Activated effector memory CD4-positive, alpha-beta T cell treated with anti-CD3 and anti-CD28 coated beads, Interleukin-2, amount 50 U/mL, for 16 hours (primary cell): ENCODE measurements around the gene DMAC2L.
A peak's percentile ranks its signal among the peaks of the same experiment; 100 is the strongest.
"Not testable (repeated sequence)": the region's sequence is repeated elsewhere in the genome, so short reads cannot be mapped to it uniquely, and the experiment has no call there.

ENCODE experiments used
- DNase-seq: peaks from one replicate; pipeline ENCODE4 v3.0.0-alpha.2; 2020

DMAC2L gene, protein sequence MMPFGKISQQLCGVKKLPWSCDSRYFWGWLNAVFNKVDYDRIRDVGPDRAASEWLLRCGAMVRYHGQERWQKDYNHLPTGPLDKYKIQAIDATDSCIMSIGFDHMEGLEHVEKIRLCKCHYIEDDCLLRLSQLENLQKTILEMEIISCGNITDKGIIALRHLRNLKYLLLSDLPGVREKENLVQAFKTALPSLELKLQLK

GRCh38 chr14:50311972-50312733 lies at the start of gene DMAC2L, which contains the start of gene L2HGDH:
DMAC2L (plus strand) TSS chr14:50312324; CDS start chr14:50321488, 9,164 bp downstream.
L2HGDH (minus strand) TSS chr14:50312229; CDS start chr14:50312150, 79 bp downstream.
- DNase-seq: peak; percentile 96

- no peak for DNase-seq
Measured at GRCh38 chr14:50262865-50263264, 49.3 kb upstream of the DMAC2L start.

DNA sequence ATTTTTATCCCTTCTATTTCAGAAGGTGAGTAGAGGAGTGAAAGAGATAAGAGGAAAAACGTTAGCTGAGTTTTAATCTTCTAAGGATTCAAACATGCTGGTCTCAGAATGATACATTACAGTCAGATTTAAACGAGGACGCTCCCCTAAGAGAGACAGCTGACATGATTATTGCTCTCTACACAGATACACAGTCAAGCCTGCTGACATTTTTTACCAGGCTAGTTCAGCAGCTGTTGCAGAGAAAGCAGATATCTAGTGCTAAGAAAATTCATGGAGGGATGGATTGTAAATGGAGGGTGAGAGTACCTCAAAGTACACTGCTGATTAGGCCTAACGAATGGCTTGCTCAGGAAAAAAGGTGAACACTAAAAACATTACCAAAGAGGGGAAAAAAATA lies 48.8 kb upstream of the DMAC2L start:
- DNase-seq: no peak

- DNase-seq: no peak
Measured at GRCh38 chr14:50265029-50265428, 47.1 kb upstream of the DMAC2L start.

GRCh38 chr14:50270932-50271331 lies 41.2 kb upstream of the DMAC2L start:
- no peak for DNase-seq

GRCh38 chr14:50272498-50272897 lies 39.6 kb upstream of the DMAC2L start:
- no peak for DNase-seq

GRCh38 chr14:50285861-50286260 lies 26.3 kb upstream of the DMAC2L start:
- no peak for DNase-seq

GRCh38 chr14:50288146-50288545 lies 24.0 kb upstream of the DMAC2L start:
- DNase-seq: no peak

GRCh38 chr14:50290306-50290705 lies 21.8 kb upstream of the DMAC2L start:
- DNase-seq: no peak

GRCh38 chr14:50299585-50299984 lies 12.5 kb upstream of the DMAC2L start:
- DNase-seq: no peak

DNA sequence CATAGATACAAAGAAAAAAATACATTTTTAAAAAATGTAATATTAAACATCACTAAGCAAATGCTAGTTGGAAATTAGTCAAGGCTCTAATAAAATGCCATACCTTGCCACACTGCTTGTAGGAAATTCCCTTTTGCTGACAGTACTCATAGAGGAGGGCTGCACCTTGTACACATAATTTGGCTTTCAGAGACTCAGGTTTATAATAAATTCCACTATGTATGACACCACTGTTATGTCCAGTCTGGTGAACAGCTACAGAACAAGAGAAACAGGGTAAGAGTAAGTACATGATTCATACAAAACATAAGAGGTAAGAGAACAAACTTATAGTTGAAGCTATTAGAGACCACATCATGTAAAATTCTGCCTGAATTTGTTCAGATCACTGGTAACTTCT lies 10.2 kb upstream of the DMAC2L start:
- no peak for DNase-seq

GRCh38 chr14:50303744-50304471 lies 8.2 kb upstream of the DMAC2L start:
- DNase-seq: no peak

DNA sequence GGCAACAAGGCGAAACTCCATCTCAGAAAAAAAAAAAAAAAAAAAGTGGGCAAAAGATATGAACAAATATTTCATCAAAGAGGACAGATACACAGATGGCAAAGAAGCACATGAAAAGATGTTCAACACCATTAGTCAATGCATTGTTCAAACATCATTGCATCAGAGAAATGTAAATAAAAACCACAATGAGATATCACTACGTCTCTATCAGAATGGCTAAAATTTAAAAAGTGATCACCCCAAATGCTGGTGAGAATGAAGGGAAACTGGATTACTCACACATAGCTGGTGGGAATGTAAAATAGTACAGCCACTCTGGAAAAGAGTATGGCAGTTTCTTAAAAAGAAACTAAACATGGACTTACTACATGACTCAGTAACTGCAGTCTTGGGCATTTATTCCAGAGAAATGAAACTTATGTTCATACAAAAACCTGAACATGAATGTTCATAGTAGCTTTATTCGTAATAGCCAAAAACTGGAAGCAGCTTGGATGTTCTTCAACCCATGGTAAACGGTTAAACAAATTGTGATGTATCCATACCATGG lies 3.7 kb upstream of the DMAC2L start:
- no peak for DNase-seq

GRCh38 chr14:50310445-50310844 lies 1.7 kb upstream of the DMAC2L start:
- DNase-seq: no peak

DNA sequence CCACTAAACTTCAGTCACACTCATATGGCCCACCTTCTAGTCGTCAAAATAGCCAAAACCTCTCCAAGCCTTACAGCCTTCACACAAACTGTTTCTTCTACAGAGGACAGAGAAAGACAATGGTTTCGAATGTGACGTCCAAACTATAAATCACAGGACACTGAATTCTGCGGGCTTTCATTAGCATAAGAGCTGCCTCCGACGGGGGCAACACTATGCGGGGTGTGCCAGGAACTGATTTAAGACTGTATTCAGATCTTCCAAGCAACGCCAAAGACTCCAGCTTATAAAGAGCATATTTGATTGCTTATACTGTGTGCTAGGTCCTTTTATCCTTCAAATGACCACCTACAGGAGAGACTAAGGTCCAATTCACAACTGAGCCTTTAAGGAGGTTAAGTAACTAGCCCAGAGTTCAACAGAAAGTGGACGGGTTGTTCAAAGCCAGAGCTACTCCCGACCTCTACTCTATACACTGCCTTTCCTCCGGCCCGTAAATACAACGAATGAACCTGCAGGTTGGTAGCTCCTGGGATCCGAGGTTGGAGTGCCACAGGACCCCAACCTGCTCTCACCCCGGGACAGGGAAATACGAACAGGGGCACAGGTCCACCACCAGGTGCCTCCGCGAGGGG lies 670 bp upstream of the DMAC2L start:
- no peak for DNase-seq

DNA sequence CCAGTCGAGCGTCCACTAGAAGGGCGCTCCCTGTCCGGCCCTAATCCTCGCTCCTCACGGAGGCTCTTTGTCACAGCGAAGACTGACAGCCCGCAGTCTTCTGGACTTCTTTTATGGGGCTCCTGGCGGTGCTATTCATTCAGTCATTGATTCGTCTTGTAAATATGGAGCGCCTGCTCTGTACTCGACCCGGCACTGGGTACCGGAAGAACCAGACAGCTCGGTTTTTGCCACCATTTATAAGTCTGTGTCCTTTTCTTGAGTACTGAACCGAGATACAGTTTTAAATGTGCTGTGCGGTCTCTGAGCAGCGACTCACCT lies 570 bp downstream of the DMAC2L start:
- DNase-seq: no peak

DNA sequence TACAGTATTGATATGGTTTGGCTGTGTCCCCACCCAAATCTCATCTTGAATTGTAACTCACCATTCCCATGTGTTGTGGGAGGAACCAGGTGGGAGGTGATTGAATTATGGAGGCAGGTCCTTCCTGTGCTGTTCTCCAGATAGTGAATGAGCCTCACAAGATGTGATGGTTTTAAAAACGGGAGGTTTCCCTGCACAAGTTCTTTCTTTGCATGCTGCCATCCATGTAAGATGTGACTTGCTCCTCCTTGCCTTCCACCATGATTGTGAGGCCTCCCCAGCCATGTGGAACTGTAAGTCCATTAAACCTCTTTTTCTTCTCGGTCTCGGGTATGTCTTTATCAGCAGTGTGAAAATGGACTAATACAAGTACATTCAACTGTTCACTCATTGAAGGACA lies 2.0 kb downstream of the DMAC2L start:
- not testable (repeated sequence) for DNase-seq

DNA sequence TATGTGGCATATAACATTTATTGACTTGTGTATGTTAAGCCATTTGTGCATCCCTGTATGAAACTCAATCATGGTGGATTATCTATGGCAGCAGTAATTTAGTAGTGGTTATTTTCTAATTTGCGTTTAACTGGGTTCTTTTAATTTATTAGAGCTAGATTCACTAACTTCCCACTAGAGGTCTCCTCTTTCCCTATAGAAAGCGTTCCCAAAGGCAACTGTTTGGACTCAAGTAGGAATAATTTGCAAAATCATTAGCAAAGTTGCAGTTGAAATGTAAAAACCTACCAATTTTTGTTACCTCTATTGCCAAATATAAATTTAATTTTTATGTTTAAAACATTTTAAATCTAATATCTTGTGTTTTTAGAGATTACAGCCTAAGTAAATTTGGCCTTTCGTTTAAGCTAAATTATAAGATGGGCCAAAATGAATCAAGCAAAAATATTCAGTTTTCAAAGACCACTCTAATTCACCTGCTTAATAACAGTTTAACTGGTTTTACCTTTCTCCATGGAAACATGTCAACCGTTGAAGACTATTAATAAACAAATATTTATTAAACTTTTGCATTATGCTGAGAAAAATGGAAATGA lies 6.0 kb downstream of the DMAC2L start:
- no peak for DNase-seq

- no peak for DNase-seq
Measured at GRCh38 chr14:50319293-50319692, 7.2 kb downstream of the DMAC2L start.

- DNase-seq: no peak
Measured at GRCh38 chr14:50319721-50320120, 7.6 kb downstream of the DMAC2L start.

DNA sequence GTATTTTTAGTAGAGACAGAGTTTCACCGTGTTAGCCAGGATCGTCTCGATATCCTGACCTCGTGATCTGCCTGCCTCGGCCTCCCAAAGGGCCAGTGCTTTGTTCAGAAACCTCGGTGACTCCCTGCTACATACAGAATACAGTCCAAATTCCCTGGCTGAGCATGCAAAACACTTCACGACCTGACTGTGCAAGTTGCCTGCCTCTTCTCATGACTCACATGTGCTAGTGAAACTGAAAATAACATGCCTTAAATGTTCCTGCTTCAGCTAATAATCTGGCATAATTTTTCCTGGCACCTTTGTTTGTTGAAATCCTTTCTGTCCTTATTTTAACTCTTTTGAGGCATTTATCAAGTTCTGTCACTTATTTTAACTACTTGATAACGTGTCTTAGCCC lies 8.2 kb downstream of the DMAC2L start:
- DNase-seq: no peak

- peak; percentile 86 for DNase-seq
Measured at GRCh38 chr14:50321009-50321660, 9.0 kb downstream of the DMAC2L start.
